HEK293 (cell line): ENCODE data around the gene SAE1.

Experiments
- BCL11A ChIP-seq: fragments of 450-650 bp; formaldehyde crosslinking; IDR thresholded peaks from 2 replicates; pipeline ENCODE4 v1.5.1; 2016; ENCODE audit warnings: low read depth, missing biosample characterization, missing genetic modification characterization
- FEZF1 ChIP-seq: fragments of 450-650 bp; formaldehyde crosslinking; IDR thresholded peaks from 2 replicates; pipeline ENCODE4 v1.5.1; 2016; ENCODE audit warnings: missing biosample characterization, missing genetic modification characterization
- HOXA7 ChIP-seq: sonication (generic); formaldehyde crosslinking; IDR thresholded peaks from 2 replicates; pipeline ENCODE4 v1.8.1; 2022; ENCODE audit warnings: missing genetic modification reagents, borderline replicate concordance
- IKZF3 ChIP-seq: fragments of 450-650 bp; IDR thresholded peaks from 2 replicates; pipeline ENCODE4 v1.5.0; 2018; ENCODE audit warnings: missing biosample characterization, mild to moderate bottlenecking, missing genetic modification characterization, moderate library complexity
- KLF16 ChIP-seq: fragments of 450-650 bp; formaldehyde crosslinking; IDR thresholded peaks from 2 replicates; pipeline ENCODE4 v1.5.1; 2017; ENCODE audit warnings: missing biosample characterization, missing genetic modification characterization
- KLF8 ChIP-seq: fragments of 450-650 bp; formaldehyde crosslinking; IDR thresholded peaks from 2 replicates; pipeline ENCODE4 v1.5.1; 2016; ENCODE audit warnings: missing biosample characterization, missing genetic modification characterization
- MZF1 ChIP-seq: fragments of 450-650 bp; formaldehyde crosslinking; IDR thresholded peaks from 2 replicates; pipeline ENCODE4 v1.5.1; 2017; ENCODE audit warnings: missing biosample characterization, missing genetic modification characterization, borderline replicate concordance
- PRDM1 ChIP-seq: fragments of 450-650 bp; formaldehyde crosslinking; IDR thresholded peaks from 2 replicates; pipeline ENCODE4; 2016; ENCODE audit warnings: missing biosample characterization, missing genetic modification characterization
- SP2 ChIP-seq: fragments of 450-650 bp; formaldehyde crosslinking; IDR thresholded peaks from 2 replicates; pipeline ENCODE4 v1.5.1; 2016; ENCODE audit warnings: missing biosample characterization, missing genetic modification characterization
- SP3 ChIP-seq: fragments of 450-650 bp; formaldehyde crosslinking; IDR thresholded peaks from 2 replicates; pipeline ENCODE4 v1.5.1; 2016; ENCODE audit warnings: missing biosample characterization, missing genetic modification characterization
- ZBTB21 ChIP-seq: fragments of 450-650 bp; formaldehyde crosslinking; IDR thresholded peaks from 2 replicates; pipeline ENCODE4 v1.5.1; 2017; ENCODE audit warnings: missing biosample characterization, missing genetic modification characterization
- ZEB2 ChIP-seq: fragments of 450-650 bp; formaldehyde crosslinking; IDR thresholded peaks from 2 replicates; pipeline ENCODE4 v1.5.1; 2016; ENCODE audit warnings: missing biosample characterization, missing genetic modification characterization
- ZFP37 ChIP-seq: fragments of 450-650 bp; formaldehyde crosslinking; IDR thresholded peaks from 2 replicates; pipeline ENCODE4 v1.5.1; 2016; ENCODE audit warnings: missing biosample characterization, missing genetic modification characterization
- ZFP69B ChIP-seq: fragments of 450-650 bp; formaldehyde crosslinking; IDR thresholded peaks from 2 replicates; pipeline ENCODE4 v1.5.1; 2016; ENCODE audit warnings: missing biosample characterization, missing genetic modification characterization
- ZNF133 ChIP-seq: fragments of 450-650 bp; formaldehyde crosslinking; IDR thresholded peaks from 2 replicates; pipeline ENCODE4 v1.5.1; 2016; ENCODE audit warnings: missing biosample characterization, missing genetic modification characterization
- ZNF223 ChIP-seq: fragments of 450-650 bp; formaldehyde crosslinking; IDR thresholded peaks from 2 replicates; pipeline ENCODE4 v1.5.1; 2016; ENCODE audit warnings: missing biosample characterization, missing genetic modification characterization
- ZNF24 ChIP-seq: fragments of 450-650 bp; formaldehyde crosslinking; IDR thresholded peaks from 2 replicates; pipeline ENCODE4 v1.5.1; 2016; ENCODE audit warnings: missing biosample characterization, missing genetic modification characterization
- ZNF324 ChIP-seq: fragments of 450-650 bp; formaldehyde crosslinking; IDR thresholded peaks from 2 replicates; pipeline ENCODE4 v1.5.1; 2016; ENCODE audit warnings: missing biosample characterization, missing genetic modification characterization
- ZNF426 ChIP-seq: fragments of 450-650 bp; formaldehyde crosslinking; IDR thresholded peaks from 2 replicates; pipeline ENCODE4 v1.5.1; 2017; ENCODE audit warnings: missing biosample characterization, missing genetic modification characterization, mild to moderate bottlenecking, inconsistent platforms, moderate library complexity
- ZNF629 ChIP-seq: fragments of 450-650 bp; formaldehyde crosslinking; IDR thresholded peaks from 2 replicates; pipeline ENCODE4 v1.5.1; 2017; ENCODE audit warnings: missing biosample characterization, missing genetic modification characterization
- ZNF660 ChIP-seq: fragments of 450-650 bp; IDR thresholded peaks from 2 replicates; pipeline ENCODE4 v1.5.1; 2018; ENCODE audit warnings: missing biosample characterization, mild to moderate bottlenecking, missing genetic modification characterization
- ZNF776 ChIP-seq: fragments of 450-650 bp; formaldehyde crosslinking; IDR thresholded peaks from 2 replicates; pipeline ENCODE4 v1.5.0; 2017; ENCODE audit warnings: missing biosample characterization, missing genetic modification characterization, borderline replicate concordance
- ZNF837 ChIP-seq: fragments of 450-650 bp; formaldehyde crosslinking; IDR thresholded peaks from 2 replicates; pipeline ENCODE4 v1.5.1; 2016; ENCODE audit warnings: missing biosample characterization, missing genetic modification characterization
- TF ChIP-seq, protein P1 (sequence below): fragments of 450-650 bp; formaldehyde crosslinking; IDR thresholded peaks from 2 replicates; pipeline ENCODE4 v1.5.1; 2016; ENCODE audit warnings: missing biosample characterization, missing genetic modification characterization
- TF ChIP-seq, protein P2 (sequence below): fragments of 450-650 bp; formaldehyde crosslinking; IDR thresholded peaks from 2 replicates; pipeline ENCODE4 v1.5.1; 2016; ENCODE audit warnings: missing biosample characterization, missing genetic modification characterization
- TF ChIP-seq, protein P3 (sequence below): fragments of 450-650 bp; formaldehyde crosslinking; IDR thresholded peaks from 2 replicates; pipeline ENCODE4 v1.5.1; 2016; ENCODE audit warnings: missing biosample characterization, missing genetic modification characterization
- TF ChIP-seq, protein P4 (sequence below): fragments of 450-650 bp; formaldehyde crosslinking; IDR thresholded peaks from 2 replicates; pipeline ENCODE4 v1.5.1; 2016; ENCODE audit warnings: missing biosample characterization, missing genetic modification characterization
- TF ChIP-seq, protein P5 (sequence below): fragments of 450-650 bp; formaldehyde crosslinking; IDR thresholded peaks from 2 replicates; pipeline ENCODE4 v1.5.1; 2016; ENCODE audit warnings: missing biosample characterization, missing genetic modification characterization
- TF ChIP-seq, protein P6 (sequence below): fragments of 450-650 bp; formaldehyde crosslinking; IDR thresholded peaks from 2 replicates; pipeline ENCODE4 v1.5.1; 2016; ENCODE audit warnings: missing biosample characterization, missing genetic modification characterization
- TF ChIP-seq, protein P7 (sequence below): fragments of 450-650 bp; formaldehyde crosslinking; IDR thresholded peaks from 2 replicates; pipeline ENCODE4 v1.5.1; 2016; ENCODE audit warnings: missing biosample characterization, missing genetic modification characterization

Gene SAE1

DNA sequence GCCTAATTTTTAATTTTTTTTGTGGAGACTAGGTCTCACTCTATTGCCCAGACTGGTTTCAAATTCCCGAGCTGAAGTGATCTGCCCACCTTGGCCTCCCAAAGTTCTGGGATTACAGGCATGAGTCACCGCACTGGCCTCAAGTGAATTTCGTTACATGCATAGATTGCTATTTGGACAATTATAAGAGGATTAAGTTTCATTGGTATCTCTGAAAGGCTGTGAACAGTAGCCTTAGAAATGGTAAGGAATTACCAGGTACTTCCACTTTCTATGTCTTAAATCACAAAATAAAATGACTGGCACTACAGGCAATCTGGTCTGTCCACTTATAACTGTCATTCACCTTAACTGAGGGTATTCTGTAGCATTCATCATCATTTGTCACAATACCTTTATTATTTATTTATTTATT, 122.8 kb downstream of the SAE1 start (continued):
- TF ChIP-seq, protein P1, sequence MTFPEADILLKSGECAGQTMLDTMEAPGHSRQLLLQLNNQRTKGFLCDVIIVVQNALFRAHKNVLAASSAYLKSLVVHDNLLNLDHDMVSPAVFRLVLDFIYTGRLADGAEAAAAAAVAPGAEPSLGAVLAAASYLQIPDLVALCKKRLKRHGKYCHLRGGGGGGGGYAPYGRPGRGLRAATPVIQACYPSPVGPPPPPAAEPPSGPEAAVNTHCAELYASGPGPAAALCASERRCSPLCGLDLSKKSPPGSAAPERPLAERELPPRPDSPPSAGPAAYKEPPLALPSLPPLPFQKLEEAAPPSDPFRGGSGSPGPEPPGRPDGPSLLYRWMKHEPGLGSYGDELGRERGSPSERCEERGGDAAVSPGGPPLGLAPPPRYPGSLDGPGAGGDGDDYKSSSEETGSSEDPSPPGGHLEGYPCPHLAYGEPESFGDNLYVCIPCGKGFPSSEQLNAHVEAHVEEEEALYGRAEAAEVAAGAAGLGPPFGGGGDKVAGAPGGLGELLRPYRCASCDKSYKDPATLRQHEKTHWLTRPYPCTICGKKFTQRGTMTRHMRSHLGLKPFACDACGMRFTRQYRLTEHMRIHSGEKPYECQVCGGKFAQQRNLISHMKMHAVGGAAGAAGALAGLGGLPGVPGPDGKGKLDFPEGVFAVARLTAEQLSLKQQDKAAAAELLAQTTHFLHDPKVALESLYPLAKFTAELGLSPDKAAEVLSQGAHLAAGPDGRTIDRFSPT (tag by site-specific recombination), result peak; percentile 88
- TF ChIP-seq ZNF629 (peak; percentile 89), ZNF776 (tag by site-specific recombination) (no peak), FEZF1 (peak; percentile 65), ZFP69B (tag by site-specific recombination) (peak; percentile 60; the same call in 1 of the 2 replicates), SP3 (tag by site-specific recombination) (peak; percentile 44; the same call in 1 of the 2 replicates), ZNF223 (tag by site-specific recombination) (no peak), ZEB2 (tag by site-specific recombination) (peak; percentile 95), BCL11A (tag by site-specific recombination) (peak; percentile 96), ZNF837 (no peak), ZNF426 (tag by site-specific recombination) (no peak), ZNF24 (tag by site-specific recombination) (peak; percentile 89), KLF16 (0 out of 2 replicates have a peak, but pooled peaks have one; percentile 13), SP2 (tag by site-specific recombination) (0 out of 2 replicates have a peak, but pooled peaks have one; percentile 17), ZBTB21 (peak; percentile 58), ZNF324 (tag by site-specific recombination) (no peak), ZNF660 (tag by site-specific recombination) (peak; percentile 84; the same call in 1 of the 2 replicates), PRDM1 (tag by site-specific recombination) (peak; percentile 96), IKZF3 (tag by site-specific recombination) (peak; percentile 87), KLF8 (tag by site-specific recombination) (peak; percentile 85), HOXA7 (no peak), ZNF133 (tag by site-specific recombination) (no peak), MZF1 (tag by site-specific recombination) (peak; percentile 12; the same call in 1 of the 2 replicates), ZFP37 (peak; percentile 71; the same call in 1 of the 2 replicates)
- TF ChIP-seq, protein P2, sequence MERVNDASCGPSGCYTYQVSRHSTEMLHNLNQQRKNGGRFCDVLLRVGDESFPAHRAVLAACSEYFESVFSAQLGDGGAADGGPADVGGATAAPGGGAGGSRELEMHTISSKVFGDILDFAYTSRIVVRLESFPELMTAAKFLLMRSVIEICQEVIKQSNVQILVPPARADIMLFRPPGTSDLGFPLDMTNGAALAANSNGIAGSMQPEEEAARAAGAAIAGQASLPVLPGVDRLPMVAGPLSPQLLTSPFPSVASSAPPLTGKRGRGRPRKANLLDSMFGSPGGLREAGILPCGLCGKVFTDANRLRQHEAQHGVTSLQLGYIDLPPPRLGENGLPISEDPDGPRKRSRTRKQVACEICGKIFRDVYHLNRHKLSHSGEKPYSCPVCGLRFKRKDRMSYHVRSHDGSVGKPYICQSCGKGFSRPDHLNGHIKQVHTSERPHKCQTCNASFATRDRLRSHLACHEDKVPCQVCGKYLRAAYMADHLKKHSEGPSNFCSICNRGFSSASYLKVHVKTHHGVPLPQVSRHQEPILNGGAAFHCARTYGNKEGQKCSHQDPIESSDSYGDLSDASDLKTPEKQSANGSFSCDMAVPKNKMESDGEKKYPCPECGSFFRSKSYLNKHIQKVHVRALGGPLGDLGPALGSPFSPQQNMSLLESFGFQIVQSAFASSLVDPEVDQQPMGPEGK (tag by site-specific recombination), result peak; percentile 28; the same call in 1 of the 2 replicates
- TF ChIP-seq, protein P3, sequence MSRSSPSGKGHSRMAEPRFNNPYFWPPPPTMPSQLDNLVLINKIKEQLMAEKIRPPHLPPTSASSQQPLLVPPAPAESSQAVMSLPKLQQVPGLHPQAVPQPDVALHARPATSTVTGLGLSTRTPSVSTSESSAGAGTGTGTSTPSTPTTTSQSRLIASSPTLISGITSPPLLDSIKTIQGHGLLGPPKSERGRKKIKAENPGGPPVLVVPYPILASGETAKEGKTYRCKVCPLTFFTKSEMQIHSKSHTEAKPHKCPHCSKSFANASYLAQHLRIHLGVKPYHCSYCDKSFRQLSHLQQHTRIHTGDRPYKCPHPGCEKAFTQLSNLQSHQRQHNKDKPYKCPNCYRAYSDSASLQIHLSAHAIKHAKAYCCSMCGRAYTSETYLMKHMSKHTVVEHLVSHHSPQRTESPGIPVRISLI (tag by site-specific recombination), result peak; percentile 92
- TF ChIP-seq, protein P4, sequence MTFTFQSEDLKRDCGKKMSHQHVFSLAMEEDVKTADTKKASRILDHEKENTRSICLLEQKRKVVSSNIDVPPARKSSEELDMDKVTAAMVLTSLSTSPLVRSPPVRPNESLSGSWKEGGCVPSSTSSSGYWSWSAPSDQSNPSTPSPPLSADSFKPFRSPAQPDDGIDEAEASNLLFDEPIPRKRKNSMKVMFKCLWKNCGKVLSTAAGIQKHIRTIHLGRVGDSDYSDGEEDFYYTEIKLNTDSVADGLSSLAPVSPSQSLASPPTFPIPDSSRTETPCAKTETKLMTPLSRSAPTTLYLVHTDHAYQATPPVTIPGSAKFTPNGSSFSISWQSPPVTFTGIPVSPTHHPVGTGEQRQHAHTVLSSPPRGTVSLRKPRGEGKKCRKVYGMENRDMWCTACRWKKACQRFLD, result no peak
- TF ChIP-seq, protein P5, sequence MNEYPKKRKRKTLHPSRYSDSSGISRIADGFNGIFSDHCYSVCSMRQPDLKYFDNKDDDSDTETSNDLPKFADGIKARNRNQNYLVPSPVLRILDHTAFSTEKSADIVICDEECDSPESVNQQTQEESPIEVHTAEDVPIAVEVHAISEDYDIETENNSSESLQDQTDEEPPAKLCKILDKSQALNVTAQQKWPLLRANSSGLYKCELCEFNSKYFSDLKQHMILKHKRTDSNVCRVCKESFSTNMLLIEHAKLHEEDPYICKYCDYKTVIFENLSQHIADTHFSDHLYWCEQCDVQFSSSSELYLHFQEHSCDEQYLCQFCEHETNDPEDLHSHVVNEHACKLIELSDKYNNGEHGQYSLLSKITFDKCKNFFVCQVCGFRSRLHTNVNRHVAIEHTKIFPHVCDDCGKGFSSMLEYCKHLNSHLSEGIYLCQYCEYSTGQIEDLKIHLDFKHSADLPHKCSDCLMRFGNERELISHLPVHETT (tag by site-specific recombination), result peak; percentile 83; the same call in 1 of the 2 replicates
- TF ChIP-seq, protein P6, sequence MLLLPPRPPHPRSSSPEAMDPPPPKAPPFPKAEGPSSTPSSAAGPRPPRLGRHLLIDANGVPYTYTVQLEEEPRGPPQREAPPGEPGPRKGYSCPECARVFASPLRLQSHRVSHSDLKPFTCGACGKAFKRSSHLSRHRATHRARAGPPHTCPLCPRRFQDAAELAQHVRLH (tag by site-specific recombination), result no peak
- TF ChIP-seq, protein P7, sequence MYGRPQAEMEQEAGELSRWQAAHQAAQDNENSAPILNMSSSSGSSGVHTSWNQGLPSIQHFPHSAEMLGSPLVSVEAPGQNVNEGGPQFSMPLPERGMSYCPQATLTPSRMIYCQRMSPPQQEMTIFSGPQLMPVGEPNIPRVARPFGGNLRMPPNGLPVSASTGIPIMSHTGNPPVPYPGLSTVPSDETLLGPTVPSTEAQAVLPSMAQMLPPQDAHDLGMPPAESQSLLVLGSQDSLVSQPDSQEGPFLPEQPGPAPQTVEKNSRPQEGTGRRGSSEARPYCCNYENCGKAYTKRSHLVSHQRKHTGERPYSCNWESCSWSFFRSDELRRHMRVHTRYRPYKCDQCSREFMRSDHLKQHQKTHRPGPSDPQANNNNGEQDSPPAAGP, result peak; percentile 46; the same call in 1 of the 2 replicates
